Prostate gland (tissue), 2 donors: ENCODE data around the gene MARK2.

ENCODE experiments used
- CTCF ChIP-seq, 4 experiments: fragments of 200-600 bp in 2 of 4; fragments of 450-650 bp in 2 of 4; sonication (generic) in 2 of 4; IDR thresholded peaks; 1 replicate in 3 of 4; 2 replicates in 1 of 4; pipeline ENCODE4 v1.5.1; 2016 to 2019; ENCODE audit warnings: antibody characterized with exemption in 4 of 4, mild to moderate bottlenecking in 2 of 4, moderate library complexity in 2 of 4
- POLR2A ChIP-seq: fragments of 450-650 bp; IDR thresholded peaks from one replicate; pipeline ENCODE4 v1.6.1; 2016; ENCODE audit warnings: antibody characterized with exemption, mild to moderate bottlenecking
- POLR2AphosphoS5 ChIP-seq: sonication (generic); formaldehyde crosslinking; IDR thresholded peaks from one replicate; pipeline ENCODE4 v1.6.1; 2017; ENCODE audit warnings: antibody characterized with exemption

DNA sequence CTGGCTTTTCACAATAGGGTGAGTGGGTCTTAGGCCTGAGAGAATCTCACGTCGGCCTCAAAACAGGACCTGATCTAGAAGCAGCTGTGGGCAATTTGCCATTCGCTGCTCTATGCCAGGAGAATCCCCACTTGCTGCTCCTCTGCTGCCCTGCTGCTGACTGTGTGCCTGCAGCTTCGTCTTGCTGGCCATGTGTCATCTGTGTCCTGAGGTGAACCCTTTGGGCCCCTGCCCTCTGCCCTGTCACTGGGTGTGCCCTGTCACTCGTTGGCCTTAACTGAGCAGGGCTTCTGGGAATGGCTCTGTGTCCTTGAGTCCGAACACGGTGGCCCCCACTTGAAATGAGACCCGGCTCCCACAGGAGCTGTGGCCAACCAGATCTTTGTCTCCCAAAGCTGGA, 106.1 kb downstream of the MARK2 start:
- TF ChIP-seq CTCF (IDR thresholded peaks at IDR 0.05), result no peak
- no peak for TF ChIP-seq POLR2A
- TF ChIP-seq POLR2AphosphoS5, result no peak
